ENCODE data around the gene TCTA.

The TCTA gene

GRCh38 chr3:49462222-49462621 is 50.0 kb downstream of the TCTA start:
- no peak for DNase-seq (ENCODE audit: extremely low read depth, insufficient read length)
- no peaks in the 10 kb centered on the region for H3K36me3 ChIP-seq (ENCODE audit: control insufficient read depth, insufficient read depth, low read length)
- H3K4me3 ChIP-seq (replicated peaks; ENCODE audit: low read depth, low read length) = no peak overlapping the region
- no peak for TF ChIP-seq CTCF (IDR thresholded peaks at IDR 0.05; ENCODE audit: insufficient read depth, low read length, poor library complexity, severe bottlenecking)
- H3K27me3 ChIP-seq (replicated peaks; ENCODE audit: control insufficient read depth, insufficient read depth, low read length) = no peaks in the 10 kb centered on the region

GRCh38 chr3:49465270-49466034 is 53.2 kb downstream of the TCTA start:
- H3K27me3 ChIP-seq (replicated peaks; ENCODE audit: control insufficient read depth, insufficient read depth, low read length) = no peaks in the 10 kb centered on the region
- H3K4me3 ChIP-seq (replicated peaks; ENCODE audit: low read depth, low read length) = no peak overlapping the region
- H3K36me3 ChIP-seq (ENCODE audit: control insufficient read depth, insufficient read depth, low read length) = no peaks in the 10 kb centered on the region
- no peak for TF ChIP-seq CTCF (IDR thresholded peaks at IDR 0.05; ENCODE audit: insufficient read depth, low read length, poor library complexity, severe bottlenecking)
- DNase-seq (ENCODE audit: extremely low read depth, insufficient read length) = no peak

All from GM06990 (cell line).